T follicular helper cell (primary cell): ENCODE results near the gene TTLL4.

Source experiments
- DNase-seq: peaks from one replicate; pipeline ENCODE4 v3.0.0-alpha.2; 2020; ENCODE audit warnings: low read depth

TTLL4 gene

GRCh38 chr2:218785103-218785502 lies 74.5 kb downstream of the TTLL4 start:
- DNase-seq, result no peak

GRCh38 chr2:218786133-218786532 lies 75.5 kb downstream of the TTLL4 start:
- no peak for DNase-seq

GRCh38 chr2:218788529-218789255 lies 78.1 kb downstream of the TTLL4 start:
- DNase-seq, result no peak

- no peak for DNase-seq
These were observed 81.8 kb downstream of the TTLL4 start for GRCh38 chr2:218792433-218792832.

- DNase-seq, result no peak
These were observed 86.1 kb downstream of the TTLL4 start for GRCh38 chr2:218796691-218797090.

GRCh38 chr2:218798767-218799504 lies 88.3 kb downstream of the TTLL4 start:
- DNase-seq, result no peak

- DNase-seq, result no peak
These were observed 89.4 kb downstream of the TTLL4 start for GRCh38 chr2:218799990-218800389.

GRCh38 chr2:218802386-218802994 lies 91.9 kb downstream of the TTLL4 start:
- no peak for DNase-seq

GRCh38 chr2:218804817-218805216 lies 94.2 kb downstream of the TTLL4 start:
- DNase-seq, result no peak
